Vagina (tissue), 2 donors: ENCODE results near the gene EIF2D. TPM values are rescaled to one million over a fixed set of nuclear protein-coding genes. Genes with fewer than 3 reads are reported as not detected.
A peak's percentile ranks its signal among the peaks of the same experiment; 100 is the strongest.
"Not testable (repeated sequence)": the region's sequence is repeated elsewhere in the genome, so short reads cannot be mapped to it uniquely, and the experiment has no call there.

Experiments
- DNase-seq, 2 donors: peaks; one replicate each; pipeline ENCODE4 v3.0.0-alpha.2; 2017; ENCODE audit errors: extremely low spot score in 2 of 2
- H3K27ac ChIP-seq: fragments of 200-600 bp; sonication (generic); one replicate; pipeline ENCODE4 v1.5.1; 2019
- H3K27me3 ChIP-seq: fragments of 200-600 bp; sonication (generic); one replicate; pipeline ENCODE4 v1.5.1; 2019
- H3K36me3 ChIP-seq, 2 donors: fragments of 200-600 bp; sonication (generic); one replicate each; pipeline ENCODE4 v1.5.1; 2017 to 2019
- H3K4me1 ChIP-seq: fragments of 200-600 bp; sonication (generic); one replicate; pipeline ENCODE4 v1.5.1; 2019
- H3K4me3 ChIP-seq, 2 donors: fragments of 200-600 bp; sonication (generic); 1 replicate in 1 of 2; 2 replicates in 1 of 2; pipeline ENCODE4 v1.5.1; 2016 to 2019
- H3K9me3 ChIP-seq: fragments of 200-600 bp; sonication (generic); one replicate; pipeline ENCODE4 v1.5.1; 2019
- POLR2A ChIP-seq, 2 donors: fragments of 450-650 bp; IDR thresholded peaks; one replicate each; pipeline ENCODE4 v1.6.1; 2017; ENCODE audit warnings: antibody characterized with exemption in 2 of 2, mild to moderate bottlenecking in 2 of 2, moderate library complexity in 2 of 2
- POLR2AphosphoS5 ChIP-seq, 2 donors: sonication (generic); formaldehyde crosslinking; IDR thresholded peaks; one replicate each; pipeline ENCODE4 v1.9.0; 2017; ENCODE audit warnings: antibody characterized with exemption in 2 of 2, mild to moderate bottlenecking in 2 of 2, low read depth in 1 of 2; ENCODE audit not compliant: insufficient read depth in 1 of 2
- intact Hi-C: fragments of 100-400 bp; cut with DNase I; formaldehyde crosslinking; loops from one replicate; pipeline ENCODE4 v1.15.1; 2023
- total RNA-seq: library from RNA; depleted of rRNA; stranded (reverse); fragments of >200 nt; gene quantifications from one replicate; pipeline ENCODE4 v1.2.3, GENCODE V29; 2016
- TF ChIP-seq, protein P1 (sequence below), 3 experiments: fragments of 450-650 bp in 2 of 3; fragments of 200-600 bp in 1 of 3; sonication (generic) in 1 of 3; IDR thresholded peaks; one replicate each; pipeline ENCODE4 v1.5.1; 2017 to 2019; ENCODE audit warnings: antibody characterized with exemption in 3 of 3, mild to moderate bottlenecking in 2 of 3, moderate library complexity in 2 of 3

EIF2D gene
- total RNA-seq, 1 donor from 2014 or later: 48.9 TPM

DNA sequence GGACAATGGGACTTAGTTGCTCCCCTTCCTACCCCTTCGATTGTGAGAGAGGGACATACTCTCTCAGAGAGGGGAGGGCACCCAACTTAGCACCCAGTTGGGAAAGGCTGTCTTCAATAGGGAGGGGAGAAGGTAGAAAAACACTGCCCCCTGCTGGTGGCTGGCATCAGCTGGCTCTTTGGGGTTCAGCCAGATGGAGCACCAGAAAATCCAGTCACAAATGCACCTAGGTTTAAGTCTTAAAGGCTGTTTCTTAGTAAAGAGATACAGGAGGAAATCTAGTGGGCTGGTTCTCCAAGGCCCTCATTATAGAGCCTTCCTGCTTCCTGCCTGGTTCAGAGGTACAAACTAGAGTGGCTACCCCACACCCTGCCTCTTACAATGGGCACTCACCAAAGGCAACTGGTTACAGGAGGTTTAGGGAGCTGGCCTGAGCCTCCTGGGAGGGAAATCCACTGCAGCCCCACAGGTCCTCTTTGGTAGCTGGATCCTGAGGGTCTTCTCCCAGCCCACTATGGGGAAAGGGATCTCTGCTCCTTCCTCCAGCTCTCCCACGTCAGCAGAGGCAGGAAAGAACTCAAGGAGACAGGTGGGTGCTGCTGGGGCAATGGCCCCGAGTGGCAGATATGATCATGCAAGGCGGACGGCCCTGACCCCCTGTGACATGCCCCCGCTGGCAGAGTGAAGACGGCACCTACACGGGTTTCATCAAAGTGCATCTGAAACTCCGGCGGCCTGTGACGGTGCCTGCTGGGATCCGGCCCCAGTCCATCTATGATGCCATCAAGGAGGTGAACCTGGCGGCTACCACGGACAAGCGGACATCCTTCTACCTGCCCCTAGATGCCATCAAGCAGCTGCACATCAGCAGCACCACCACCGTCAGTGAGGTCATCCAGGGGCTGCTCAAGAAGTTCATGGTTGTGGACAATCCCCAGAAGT, 28.3 kb downstream of the EIF2D start:
- H3K4me3 ChIP-seq: no peak overlapping the region
- no peak for DNase-seq
- intact Hi-C loops: loop anchor here (5.0 kb wide), 1 partner anchor 92 kb away; no protein-coding TSS in a partner anchor
- no peaks in the 10 kb centered on the region for H3K27me3 ChIP-seq
- peaks cover 60% of the 10 kb centered on the region for H3K4me1 ChIP-seq
- TF ChIP-seq POLR2A (IDR thresholded peaks at IDR 0.05) (no peak), POLR2AphosphoS5 (IDR thresholded peaks at IDR 0.05; ENCODE audit: insufficient read depth in 1 of 2, low read depth in 1 of 2) (peak in 1 of 2 donors; percentile 19)
- TF ChIP-seq, protein P1, sequence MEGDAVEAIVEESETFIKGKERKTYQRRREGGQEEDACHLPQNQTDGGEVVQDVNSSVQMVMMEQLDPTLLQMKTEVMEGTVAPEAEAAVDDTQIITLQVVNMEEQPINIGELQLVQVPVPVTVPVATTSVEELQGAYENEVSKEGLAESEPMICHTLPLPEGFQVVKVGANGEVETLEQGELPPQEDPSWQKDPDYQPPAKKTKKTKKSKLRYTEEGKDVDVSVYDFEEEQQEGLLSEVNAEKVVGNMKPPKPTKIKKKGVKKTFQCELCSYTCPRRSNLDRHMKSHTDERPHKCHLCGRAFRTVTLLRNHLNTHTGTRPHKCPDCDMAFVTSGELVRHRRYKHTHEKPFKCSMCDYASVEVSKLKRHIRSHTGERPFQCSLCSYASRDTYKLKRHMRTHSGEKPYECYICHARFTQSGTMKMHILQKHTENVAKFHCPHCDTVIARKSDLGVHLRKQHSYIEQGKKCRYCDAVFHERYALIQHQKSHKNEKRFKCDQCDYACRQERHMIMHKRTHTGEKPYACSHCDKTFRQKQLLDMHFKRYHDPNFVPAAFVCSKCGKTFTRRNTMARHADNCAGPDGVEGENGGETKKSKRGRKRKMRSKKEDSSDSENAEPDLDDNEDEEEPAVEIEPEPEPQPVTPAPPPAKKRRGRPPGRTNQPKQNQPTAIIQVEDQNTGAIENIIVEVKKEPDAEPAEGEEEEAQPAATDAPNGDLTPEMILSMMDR (IDR thresholded peaks at IDR 0.05): peak; percentile 80 to 93 (median 87)
- peaks cover 0 to 5% of the 10 kb centered on the region in 2 donors for H3K36me3 ChIP-seq
- peak overlapping the region; percentile 19 for H3K27ac ChIP-seq
- H3K9me3 ChIP-seq: no peaks in the 10 kb centered on the region

DNA sequence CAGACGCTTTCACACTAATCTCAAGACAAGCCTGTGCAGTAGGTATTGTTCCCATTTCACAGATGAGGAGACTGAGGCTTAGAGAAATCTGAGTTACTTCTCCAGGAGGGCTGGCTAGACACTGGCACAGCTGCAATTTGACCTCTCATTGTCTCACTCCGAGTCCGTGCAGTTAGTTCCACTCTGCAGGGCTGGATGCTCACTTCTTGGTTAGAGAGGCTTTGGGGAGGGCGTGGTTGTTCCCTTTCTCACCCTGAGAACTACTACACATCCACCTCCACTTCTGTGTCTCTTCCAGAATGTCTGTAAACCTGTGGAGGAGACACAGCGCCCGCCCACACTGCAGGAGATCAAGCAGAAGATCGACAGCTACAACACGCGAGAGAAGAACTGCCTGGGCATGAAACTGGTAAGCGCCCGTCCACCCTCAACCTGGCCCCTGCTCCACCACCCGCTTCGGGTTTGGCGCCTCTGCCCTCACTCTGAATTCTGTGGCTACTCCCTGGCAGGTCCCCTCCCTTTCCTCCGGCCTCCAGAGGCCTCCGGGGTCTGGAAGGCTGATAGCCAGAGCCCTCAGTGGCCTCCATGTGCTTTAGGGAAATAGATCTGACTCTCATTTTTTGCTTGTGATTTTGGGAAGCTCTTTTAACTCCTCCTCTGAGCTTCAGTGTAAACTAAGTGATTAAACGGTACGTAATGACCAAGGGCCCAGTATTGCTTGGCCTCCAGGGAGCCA, 29.1 kb downstream of the EIF2D start:
- H3K36me3 ChIP-seq: peaks cover 0 to 5% of the 10 kb centered on the region in 2 donors
- H3K9me3 ChIP-seq: no peaks in the 10 kb centered on the region
- H3K27ac ChIP-seq: peak overlapping the region; percentile 19
- H3K4me1 ChIP-seq: peaks cover 51% of the 10 kb centered on the region
- intact Hi-C loops: loop anchor here (5.0 kb wide), 1 partner anchor 91 kb away; no protein-coding TSS in a partner anchor
- no peak for TF ChIP-seq POLR2A (IDR thresholded peaks at IDR 0.05)
- no peak for TF ChIP-seq POLR2AphosphoS5 (IDR thresholded peaks at IDR 0.05; ENCODE audit: insufficient read depth in 1 of 2, low read depth in 1 of 2)
- H3K4me3 ChIP-seq: no peak overlapping the region
- DNase-seq: no peak
- no peaks in the 10 kb centered on the region for H3K27me3 ChIP-seq

DNA sequence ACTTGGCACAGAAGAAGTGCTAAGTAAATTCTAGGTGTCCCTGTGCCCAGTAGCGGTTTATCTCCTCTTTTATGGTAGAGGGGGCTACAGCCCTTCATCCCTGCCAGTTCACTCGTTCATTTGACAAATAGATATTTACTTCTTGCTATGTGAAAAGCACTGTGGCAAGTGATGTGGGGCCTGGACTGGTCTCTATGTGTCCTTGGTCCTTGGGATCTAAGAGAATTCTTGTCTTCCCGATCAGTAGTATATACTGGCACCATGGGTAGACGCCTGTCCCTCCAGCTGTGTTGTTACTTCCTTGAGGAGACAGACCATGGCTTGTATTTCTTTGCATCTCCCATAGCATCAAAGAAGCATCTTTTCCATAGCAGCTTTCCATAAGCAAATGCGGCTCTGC, 29.7 kb downstream of the EIF2D start:
- peaks cover 0 to 5% of the 10 kb centered on the region in 2 donors for H3K36me3 ChIP-seq
- no peaks in the 10 kb centered on the region for H3K27me3 ChIP-seq
- no peak for DNase-seq
- peaks cover 45% of the 10 kb centered on the region for H3K4me1 ChIP-seq
- intact Hi-C loops: loop anchor here (5.0 kb wide), 1 partner anchor 90 kb away; no protein-coding TSS in a partner anchor
- no peaks in the 10 kb centered on the region for H3K9me3 ChIP-seq
- no peak overlapping the region for H3K4me3 ChIP-seq
- TF ChIP-seq POLR2A (IDR thresholded peaks at IDR 0.05): no peak
- TF ChIP-seq, protein P1 (IDR thresholded peaks at IDR 0.05): no peak
- TF ChIP-seq POLR2AphosphoS5 (IDR thresholded peaks at IDR 0.05; ENCODE audit: insufficient read depth in 1 of 2, low read depth in 1 of 2): no peak
- no peak overlapping the region for H3K27ac ChIP-seq

DNA sequence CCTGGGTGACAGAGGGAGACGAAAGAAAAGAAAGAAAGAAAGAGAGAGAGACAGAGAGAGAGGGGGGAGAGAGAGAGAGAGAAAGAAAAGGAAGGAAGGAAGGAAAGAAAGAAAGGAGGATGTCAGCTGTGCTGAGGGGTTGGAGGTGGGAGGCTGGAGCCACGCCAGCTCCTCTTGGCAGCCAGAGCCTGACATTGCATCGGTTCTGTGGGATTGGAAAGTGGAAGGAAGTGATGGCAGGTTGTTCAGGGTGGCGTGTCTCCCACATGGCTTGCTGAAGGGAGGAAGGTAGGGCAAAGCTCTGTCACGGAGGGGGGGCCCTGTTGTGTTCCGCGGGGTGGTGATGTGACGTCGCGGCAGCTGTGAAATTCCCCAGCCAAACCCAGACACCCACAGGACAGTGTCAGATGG, 30.7 kb downstream of the EIF2D start:
- Histone ChIP-seq H3K27me3 (no peaks in the 10 kb centered on the region), H3K9me3 (no peaks in the 10 kb centered on the region), H3K4me3 (no peak overlapping the region), H3K27ac (no peak overlapping the region), H3K36me3 (peaks cover 0 to 5% of the 10 kb centered on the region in 2 donors), H3K4me1 (peaks cover 46% of the 10 kb centered on the region)
- TF ChIP-seq POLR2AphosphoS5 (IDR thresholded peaks at IDR 0.05; ENCODE audit: insufficient read depth in 1 of 2, low read depth in 1 of 2) (peak in 1 of 2 donors; percentile 25), POLR2A (IDR thresholded peaks at IDR 0.05) (no peak)
- TF ChIP-seq, protein P1 (IDR thresholded peaks at IDR 0.05): no peak
- intact Hi-C loops: loop anchor here (5.0 kb wide), 1 partner anchor 89 kb away; no protein-coding TSS in a partner anchor
- no peak for DNase-seq

DNA sequence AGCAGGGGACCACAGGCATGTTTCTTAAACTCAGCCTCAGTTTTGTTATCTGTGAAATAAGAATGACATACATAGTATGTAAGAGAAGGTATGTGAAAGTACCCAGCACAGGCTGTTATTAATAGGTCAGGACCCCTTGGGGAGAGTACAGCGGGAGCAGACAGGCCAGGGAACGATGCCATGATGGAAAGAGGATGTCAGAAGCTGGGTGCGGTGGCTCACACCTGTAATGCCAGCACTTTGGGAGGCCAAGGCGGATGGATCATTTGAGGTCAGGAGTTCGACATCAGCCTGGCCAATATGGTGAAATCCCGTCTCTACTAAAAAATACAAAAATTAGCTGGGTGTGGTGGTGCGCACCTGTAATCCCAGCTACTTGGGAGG, 31.2 kb downstream of the EIF2D start:
- H3K36me3 ChIP-seq, H3K27me3 ChIP-seq, H3K27ac ChIP-seq, DNase-seq, H3K9me3 ChIP-seq, H3K4me3 ChIP-seq: not testable (repeated sequence)
- intact Hi-C loops: loop anchor here (5.0 kb wide), 1 partner anchor 89 kb away; no protein-coding TSS in a partner anchor
- peaks cover 47% of the 10 kb centered on the region for H3K4me1 ChIP-seq
